DMS 273 treated with DMSO at 0.1 percent for 48 hours (cell line): Measurements from ENCODE around the gene PHF8.

Source experiments
- DNase-seq: peaks from one replicate; lab custom pipeline; 2025; lab: John Stamatoyannopoulos, UW

Gene PHF8

DNA sequence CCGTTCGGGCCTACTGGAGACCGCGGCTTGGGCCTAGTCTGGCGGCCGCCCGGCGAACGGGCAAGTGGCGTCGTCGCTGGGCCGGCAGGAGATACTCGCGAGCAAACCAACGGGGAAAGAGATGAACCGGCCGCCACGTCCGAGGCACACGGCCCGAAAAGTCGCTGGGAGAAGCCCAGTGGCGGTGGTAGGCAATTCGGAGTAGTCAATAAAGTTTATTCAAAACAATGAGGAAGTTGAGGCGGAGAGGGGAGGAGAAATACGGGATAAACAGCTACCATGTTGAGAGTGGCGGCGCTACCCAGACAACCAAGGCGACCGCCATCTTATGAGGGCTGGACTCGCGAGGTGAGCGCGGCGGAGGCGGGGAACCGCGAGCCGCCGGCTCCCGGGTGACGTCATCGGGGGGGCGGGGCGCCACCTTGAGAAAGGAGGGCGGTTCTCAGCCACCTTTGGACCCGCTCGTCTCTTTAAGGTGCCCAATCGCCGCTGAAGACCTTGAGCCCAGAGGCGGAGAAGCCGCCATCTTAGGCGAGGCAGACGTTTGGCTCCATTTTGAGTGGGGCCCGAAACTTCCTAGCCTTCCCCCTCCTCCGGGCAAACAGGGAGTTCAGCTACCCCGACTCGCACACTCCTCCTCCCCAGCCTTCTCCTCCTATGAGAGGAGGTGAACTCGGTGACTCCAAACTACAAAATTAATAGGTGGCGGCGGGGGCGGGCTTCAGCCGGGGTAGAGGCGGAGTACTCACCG lies at the start of gene PHF8:
Gene PHF8 (minus strand): TSS at position 348 of the 751 bp plus-strand sequence. CDS start 1,745 bp downstream, outside the sequence.
- peak; percentile 95 for DNase-seq

DNA sequence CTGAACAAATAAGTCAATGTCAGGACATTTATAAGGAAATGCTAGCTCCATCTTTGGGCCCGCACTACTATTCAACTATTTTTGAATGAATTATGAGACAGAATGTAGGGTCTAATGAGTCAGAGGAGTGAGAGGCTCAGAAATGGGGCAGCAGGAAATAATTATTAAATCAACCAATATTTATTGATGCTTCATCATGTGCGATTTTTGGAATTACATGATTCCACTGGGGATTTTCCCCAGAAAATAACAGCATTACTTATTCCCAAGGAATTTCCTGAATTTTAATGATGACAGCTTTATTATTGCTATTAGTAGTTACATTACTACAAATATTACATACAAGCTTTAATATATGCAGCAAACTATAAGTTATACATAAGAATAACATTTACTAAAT lies 49.3 kb upstream of the PHF8 start:
- no peak for DNase-seq

DNA sequence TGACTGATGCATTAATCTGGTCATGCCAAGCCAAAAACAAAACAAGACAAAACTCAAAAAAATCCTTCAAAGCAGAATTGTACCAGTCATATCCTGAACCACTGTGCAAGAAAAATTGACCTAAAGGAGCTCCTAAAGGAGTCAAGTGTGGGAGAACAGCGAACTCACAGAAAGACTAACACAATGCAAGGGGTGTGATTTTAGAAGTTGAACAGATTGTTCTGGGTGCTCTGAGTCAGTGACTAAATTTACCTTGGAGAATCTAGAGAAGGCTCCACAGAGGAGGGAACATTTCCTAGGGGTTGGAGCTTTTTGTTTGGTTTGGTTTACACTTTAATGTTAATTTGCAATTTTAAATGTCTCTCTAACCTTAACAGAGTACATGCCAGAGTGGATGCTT lies 48.9 kb upstream of the PHF8 start:
- DNase-seq = no peak

GRCh38 chrX:54090880-54091279 lies 46.6 kb upstream of the PHF8 start:
- no peak for DNase-seq

- DNase-seq = no peak
These were observed 44.9 kb upstream of the PHF8 start for GRCh38 chrX:54089191-54089590.

- DNase-seq = no peak
These were observed 43.4 kb upstream of the PHF8 start for GRCh38 chrX:54087661-54088060.

DNA sequence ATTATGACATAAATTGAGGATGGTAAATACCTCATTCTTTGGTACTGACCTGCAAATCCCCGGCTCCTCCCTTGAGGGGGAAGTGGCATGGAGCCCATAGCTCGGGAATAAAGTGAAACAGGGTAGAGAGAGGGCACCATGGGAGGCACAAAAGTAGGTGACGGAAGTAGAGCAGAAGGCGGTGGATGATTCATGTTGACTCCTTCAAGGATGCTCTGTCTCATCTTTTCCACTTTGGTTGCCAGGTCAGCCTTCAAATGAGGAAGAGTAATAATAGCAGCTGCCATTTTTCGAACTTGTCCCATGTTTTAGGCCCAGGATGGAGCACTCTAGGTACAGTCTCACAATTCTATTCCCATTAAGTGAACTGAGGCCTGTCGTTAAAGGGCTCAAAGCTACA lies 41.4 kb upstream of the PHF8 start:
- DNase-seq = no peak

DNA sequence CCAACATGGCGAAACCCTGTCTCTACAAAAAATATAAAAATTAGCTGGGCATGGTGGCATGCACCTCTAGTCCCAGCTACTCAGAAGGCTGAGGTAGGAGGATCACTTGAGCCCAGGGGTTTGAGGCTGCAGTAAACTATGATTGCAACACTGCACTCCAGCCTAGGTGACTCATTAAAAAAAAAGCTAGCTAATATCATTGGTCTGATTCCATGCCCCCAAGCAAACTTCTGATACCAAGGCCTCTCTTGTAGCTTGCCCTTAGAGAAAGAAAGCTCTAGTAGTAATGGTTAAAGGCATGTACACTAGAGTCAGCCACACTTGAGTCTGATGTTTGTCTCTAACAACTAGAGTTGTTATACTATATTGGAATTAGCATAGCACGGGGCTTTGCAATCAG lies 32.6 kb upstream of the PHF8 start:
- no peak for DNase-seq

GRCh38 chrX:54074826-54075225 lies 30.6 kb upstream of the PHF8 start:
- DNase-seq = no peak

DNA sequence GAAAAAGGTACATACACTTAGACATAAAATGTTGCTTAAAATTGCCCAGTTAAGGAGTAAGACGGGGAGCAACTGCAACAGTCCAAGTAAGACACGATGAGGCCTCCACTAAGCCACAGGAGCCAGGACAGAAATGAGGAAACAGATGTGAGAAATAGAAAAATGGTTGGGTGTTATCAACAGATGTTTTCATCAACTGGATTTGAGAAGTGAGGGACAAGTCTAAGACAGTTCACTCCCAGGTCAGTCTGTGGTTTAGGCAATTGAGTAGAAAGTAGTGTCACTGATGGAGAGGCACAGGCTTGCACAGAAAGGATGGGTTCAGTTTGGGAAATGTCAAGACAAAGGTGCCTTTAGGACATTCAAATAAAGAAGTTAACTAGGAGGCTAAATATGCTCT lies 23.5 kb upstream of the PHF8 start:
- no peak for DNase-seq

- DNase-seq = no peak
These were observed 22.6 kb upstream of the PHF8 start for GRCh38 chrX:54066841-54067240.

DNA sequence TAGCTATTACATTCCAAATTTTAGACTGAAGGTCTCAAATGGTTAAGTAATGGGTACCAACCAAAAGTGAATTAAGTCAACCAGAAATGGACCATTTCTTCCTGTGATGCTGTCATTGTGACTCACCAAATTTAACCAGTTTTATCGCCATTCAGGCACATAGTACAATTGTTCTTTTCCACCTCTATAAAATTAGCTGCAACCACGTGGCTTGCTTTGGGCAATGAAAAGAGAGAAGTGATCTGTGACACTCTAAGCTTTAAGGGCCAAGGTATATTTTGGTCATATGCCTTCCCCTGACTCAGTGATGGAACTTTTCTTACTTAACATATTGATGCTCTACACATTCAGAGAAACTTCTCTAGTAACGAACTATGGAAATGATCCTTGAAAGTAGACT lies 20.3 kb upstream of the PHF8 start:
- DNase-seq = no peak

DNA sequence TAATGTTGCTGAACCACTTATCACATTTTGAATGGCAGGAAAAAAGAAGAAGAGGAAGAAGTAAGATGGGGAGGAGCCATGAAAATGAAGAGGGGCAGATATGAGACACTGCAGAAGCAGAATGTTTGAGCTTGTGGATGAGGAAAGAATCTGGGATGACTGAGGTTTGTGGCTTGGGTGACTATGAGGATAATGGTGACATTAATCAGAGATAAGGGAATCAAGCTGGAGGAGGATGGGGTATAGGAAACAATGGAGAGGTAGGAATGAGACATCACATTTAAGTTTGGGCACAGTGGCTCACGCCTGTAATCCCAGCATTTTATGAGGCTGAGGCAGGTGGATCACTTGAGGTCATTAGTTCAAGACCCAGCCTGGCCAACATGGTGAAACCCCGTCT lies 19.1 kb upstream of the PHF8 start:
- no peak for DNase-seq

GRCh38 chrX:54049801-54050200 lies 5.5 kb upstream of the PHF8 start:
- no peak for DNase-seq

- DNase-seq = no peak
These were observed 4.1 kb upstream of the PHF8 start for GRCh38 chrX:54048412-54048811.

DNA sequence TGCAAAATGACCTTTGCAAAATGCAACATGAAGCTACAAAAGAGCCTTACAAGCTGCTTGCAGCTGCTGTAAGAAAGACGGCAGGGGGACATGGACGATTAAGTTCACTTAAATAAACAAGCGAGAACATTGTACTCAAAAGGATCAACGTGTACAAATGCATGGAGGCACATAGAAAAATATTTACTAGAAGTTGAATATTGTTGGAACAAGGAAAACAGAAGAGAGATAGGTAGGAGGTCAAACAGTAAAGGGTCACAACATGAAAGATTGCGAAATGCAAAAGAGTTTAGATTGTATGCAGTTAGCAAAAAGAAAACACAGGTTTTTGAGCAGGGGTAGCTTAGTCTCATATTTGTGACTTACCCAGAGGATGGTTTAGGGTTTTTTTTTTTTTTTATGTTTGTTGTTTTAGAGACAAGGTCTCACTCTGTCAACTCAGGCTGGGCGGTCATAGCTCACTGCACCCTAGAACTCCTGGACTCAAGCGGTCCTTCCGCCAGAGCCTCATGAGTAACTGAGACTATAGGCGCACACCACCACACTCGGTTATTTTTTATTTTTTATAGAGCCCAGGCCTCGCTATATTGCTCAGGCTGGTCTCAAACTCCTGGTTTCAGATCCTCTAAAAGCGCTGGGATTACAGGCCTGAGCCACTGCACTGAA lies 1.4 kb upstream of the PHF8 start:
- no peak for DNase-seq

DNA sequence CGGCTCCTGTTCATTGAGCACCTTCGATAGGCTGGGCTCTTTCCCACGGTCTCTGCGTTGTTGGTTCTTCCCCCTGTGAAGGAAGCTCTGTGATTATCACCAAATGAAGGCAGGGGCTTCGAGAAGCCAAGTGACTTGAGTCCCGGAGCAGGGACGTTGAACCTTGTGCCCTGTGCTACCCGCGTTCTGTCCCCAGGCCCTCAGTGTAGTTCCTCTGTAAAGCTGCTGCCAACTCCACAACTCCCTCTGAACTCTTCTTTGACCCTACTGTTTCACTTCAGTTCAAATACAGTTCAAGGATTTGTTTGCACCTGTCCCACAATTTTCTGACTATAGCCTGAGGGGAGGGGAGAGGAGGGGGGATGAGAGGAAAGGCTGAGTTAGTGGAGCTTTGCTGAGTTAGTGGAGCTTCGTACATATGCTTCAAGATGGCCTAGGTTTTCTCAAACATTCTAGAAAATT lies 635 bp upstream of the PHF8 start:
- DNase-seq = no peak

GRCh38 chrX:54043541-54044125 lies 640 bp downstream of the PHF8 start:
- DNase-seq = no peak

GRCh38 chrX:54043056-54043455 lies 1.2 kb downstream of the PHF8 start:
- DNase-seq = no peak

DNA sequence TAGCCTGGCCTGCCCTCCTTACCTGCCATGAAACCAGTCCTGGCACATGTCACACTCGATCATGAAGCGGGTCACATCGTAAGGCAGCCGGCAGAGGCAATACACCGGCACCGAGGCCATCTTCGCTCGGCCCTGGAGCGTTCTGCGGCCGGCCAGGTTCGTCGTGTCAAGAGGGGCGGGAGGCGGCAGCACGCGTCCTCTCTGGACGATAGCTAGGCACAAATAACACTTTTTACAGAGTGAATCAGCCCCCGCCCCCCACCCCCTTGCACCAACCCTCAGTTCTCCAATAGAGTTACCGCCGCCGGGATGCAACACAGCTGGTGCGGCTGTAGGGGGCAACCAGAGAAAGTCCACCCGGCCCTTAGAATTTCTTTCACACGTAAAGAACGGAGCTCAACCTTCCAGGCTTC lies 1.7 kb downstream of the PHF8 start:
- peak; percentile 12 for DNase-seq

DNA sequence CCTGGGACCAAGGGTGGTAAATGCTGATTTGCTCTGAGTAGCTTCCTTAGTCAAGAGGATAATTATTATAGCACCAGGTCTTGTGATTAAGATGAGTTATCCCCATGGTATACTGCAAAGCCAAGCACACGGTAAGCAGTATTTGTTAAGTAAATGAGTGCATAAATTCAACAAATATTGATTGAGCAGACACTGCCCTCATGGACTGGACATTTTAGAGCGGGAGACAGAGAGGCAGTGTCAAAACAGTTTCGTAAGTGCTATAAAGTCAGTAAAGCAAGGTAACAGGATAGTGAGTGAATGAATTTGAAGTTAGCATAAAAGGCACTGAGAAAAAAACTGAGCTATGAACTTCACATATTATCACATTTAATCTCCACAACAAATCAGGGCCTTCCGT lies 13.9 kb downstream of the PHF8 start:
- no peak for DNase-seq

DNA sequence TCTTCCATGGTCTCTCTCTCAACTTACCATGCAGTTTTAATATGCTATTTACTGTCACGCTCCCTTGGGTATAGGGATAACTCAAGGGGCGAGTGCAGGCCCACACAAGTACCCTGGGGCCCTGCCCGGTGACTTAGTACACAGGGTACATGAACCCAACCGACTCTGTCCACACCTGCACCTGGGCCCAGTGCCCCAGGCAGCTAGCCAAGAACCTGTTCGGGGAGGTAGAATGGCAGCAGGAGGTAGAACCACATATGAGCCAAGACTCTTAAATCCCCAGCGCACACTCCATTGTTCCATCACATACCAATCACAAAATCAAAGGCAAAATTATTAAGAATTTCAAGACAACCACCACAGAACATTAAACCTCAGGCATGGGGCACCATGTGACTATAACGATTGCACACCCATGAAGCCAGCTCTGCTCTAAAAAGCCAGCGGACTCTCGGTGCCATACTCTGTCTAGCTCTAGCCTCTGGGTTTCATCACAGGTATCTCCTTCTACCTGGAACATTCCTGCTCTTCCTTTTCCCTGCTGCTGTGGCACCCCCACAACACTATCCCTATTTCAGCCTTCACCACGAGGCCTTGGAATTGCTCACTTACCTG lies 14.6 kb downstream of the PHF8 start:
- no peak for DNase-seq

GRCh38 chrX:54024350-54024749 lies 19.9 kb downstream of the PHF8 start:
- no peak for DNase-seq
